ENCODE data around the gene CNNM2.

CNNM2 gene

DNA sequence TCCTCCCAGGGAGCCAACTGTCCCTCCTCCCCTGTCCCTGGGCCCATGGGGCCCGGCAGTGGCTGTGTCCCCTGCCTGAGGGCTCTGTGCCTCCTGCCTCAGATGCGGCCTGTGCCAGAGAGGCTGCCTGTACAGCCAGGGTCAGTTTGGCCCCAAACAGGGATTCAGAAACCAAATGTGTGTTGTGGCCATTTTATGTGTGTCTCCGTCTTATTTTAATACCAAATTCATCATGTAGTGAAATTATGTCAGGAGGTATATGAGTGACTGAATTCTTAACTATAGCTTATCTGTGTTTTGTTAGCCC is 160.2 kb downstream of the CNNM2 start:
- no peak for DNase-seq

DNA sequence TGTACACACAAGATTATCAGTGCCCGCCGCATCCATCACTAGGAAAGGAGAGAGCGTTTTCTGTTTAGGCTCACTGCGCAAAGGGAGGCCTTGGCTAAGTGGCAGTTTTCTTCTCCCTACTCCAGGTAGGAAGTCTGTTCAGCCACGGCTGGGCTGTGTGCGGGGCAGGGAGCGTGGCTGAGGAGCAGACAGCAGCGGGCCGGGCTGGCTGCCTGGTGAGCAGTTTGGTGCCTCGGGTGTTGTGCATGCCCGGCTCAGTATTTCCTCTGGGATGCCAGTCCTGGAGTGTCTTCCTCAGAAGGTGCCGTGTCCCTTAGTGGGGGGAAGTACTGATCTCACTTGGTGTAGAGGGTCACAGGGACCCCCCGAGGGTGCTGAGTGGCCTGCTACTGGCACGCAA is 160.6 kb downstream of the CNNM2 start:
- no peak for DNase-seq

DNA sequence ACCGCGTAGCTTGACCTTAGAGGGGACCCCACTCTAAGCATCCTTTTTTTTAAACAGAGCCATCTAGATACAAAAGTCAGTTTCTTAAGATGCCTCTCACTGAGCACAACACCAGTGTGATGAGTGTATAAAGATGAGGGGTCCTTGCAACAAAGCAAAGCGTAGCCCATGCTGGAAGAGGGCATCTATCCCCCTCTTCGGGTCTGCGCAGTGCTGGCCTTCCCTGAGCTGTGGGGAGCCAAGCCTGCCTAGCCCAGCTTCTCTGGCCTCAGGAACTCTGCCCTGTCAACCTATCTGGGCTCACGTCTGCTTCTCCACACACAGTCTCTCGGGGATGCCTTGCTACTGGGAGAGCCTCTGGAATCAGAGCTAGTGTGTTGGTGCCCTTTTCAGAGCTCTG is 161.0 kb downstream of the CNNM2 start:
- DNase-seq = no peak

DNA sequence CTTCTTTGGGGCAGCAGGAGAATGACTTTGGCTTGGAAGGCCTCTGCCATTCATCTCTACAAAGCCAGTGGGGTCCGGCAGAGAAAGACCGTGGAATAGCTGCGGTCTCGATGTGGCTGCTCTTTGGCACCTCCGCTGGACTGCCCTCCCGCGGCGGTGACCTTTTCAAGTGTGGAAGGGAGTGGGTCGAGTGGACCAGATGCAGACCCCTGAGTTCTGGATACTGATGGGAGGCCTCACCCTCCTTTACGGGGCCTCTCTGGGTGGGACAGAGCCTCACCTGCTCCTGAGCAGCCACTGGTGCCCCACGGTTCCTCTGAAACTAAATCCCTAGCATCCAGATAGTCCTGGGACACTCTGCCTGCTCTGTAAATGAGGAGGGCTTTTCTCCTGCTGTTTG is 161.9 kb downstream of the CNNM2 start:
- DNase-seq = no peak

DNA sequence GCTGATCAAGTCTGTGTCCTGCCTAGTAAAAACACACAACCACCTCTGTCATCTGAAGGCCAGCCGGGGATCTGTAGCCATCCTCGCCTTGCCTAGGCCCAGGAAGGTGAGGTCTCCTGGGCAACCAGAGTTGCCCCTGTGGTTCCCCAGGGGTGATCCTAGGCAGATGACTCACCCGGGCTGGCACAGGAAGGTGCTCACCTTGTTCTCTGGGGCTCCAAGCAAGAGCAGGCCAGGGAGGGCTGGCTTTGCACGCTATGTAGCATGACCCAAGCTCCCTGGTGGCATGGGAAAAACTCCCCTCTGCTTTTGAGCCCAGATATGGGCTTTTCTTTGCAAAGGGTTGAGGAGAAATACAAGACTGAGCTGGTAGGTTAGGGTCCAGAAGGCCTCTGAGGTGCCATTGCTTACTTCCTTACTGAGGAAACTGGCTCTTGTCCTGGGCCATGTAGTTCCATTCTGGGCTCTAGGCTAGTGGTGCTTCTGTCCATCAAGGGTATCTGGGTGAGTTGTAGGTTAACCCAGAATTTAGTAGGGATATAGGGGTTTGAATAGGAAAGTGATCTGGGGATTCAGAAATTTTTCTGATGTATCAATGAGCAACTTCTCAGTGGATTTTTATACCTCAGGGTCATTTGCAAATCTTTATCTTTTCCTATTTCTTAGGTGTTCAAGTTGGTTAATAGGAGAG is 162.9 kb downstream of the CNNM2 start:
- DNase-seq = no peak

DNA sequence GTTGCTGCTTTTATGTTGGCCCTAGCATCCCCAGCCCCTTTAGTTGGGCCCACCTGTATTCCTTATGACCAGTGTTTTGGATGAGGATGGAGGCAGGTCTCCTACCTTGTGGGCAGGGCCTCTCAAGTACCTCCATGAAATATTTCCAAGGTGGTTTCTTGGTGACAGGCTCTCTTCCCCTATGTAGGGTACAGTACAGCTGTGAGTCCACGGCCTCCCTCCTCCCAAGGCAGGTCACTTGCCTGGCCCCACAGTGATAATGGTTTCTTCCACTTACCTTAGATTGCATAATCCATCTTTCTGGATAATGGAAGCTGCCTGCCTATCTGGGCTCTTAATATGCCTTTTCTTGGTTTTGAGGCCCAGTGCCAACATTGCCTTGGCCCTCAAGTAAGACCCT is 164.6 kb downstream of the CNNM2 start:
- no peak for DNase-seq

DNA sequence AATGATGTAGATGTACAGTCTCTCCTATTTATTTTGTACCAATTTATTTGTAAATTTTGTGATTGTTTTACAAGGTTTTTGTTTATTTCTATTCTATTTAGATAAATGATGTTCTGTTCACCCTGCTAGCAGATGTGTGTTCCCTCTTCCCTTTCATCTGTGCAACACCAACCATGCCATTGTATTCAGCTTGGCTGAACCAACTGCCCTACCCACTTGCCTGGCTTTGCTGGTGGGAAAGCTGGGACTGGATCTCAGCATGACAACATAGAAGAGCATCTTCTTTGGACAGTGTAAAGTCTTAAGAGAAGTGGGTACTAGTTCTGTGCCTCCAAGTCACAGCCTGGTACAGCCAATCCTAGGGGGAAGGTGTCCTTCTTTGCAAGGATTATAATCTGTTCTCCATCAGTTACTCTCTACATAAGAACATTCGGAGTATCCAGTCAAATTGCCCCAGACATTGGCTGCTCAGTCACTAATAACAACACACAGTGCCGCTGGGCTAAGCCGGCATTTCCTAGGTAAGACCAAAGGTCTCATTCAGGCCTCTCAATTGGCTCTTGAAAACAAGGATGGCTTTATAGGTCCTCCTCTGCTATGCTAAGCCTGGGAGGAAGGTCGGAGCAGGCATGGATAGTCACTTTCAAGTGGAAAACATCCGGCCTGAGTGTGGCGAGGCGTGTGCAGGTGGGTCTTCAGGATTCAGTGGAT is 165.3 kb downstream of the CNNM2 start:
- DNase-seq = no peak

DNA sequence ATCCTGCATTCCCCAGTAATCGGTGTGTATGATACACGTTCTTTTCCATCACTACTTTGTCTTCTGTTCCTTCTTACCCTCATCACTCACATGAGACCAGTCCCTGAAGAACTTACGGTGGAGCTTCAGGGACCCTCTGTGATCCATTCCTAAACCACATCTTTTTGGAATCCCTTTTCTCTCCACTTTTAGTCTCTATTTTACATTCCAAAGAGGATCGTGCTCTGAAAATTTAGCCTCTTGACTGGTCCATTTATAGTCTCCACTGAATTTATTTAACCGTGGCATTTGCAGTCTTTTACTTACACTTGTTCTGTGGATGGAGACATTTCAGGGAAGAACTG is 165.9 kb downstream of the CNNM2 start:
- no peak for DNase-seq

DNA sequence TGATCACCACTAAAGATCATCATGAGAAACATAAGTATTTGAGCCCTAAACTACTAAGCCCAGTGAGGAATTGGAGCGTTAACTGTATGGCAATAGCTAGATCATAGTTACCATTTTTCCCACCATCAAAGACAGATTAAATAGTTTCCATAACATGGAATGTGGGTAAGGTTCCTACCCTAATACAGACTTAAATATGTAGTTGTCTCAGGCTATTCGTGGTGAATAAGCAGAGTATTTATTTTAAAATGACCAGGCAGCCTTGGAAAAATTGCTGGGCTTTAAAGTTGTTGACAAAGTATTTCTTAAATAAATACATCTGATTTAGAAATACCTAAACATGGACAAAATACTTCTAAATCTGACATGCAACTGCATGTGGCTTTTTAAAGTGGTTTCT is 168.2 kb downstream of the CNNM2 start:
- no peak for DNase-seq

DNA sequence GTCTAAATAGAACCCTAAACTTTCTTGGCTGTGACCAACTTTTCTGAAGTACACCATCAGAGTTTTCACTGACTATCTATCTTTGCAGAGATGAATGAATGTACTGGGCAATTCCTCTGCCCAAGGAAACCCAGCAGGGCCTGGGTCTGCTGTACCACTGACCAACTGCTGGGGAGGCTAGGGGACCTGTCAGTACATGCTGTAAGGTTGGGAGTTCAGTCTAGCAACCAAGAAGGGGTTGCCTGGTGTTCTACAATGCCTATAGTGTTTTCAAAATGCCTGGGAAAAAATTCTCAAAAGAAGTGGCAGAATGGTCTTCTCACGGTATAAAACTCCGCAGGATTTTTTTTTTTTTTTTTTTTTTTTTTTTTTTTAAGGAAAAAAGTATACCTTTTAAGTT is 168.7 kb downstream of the CNNM2 start:
- no peak for DNase-seq

DNA sequence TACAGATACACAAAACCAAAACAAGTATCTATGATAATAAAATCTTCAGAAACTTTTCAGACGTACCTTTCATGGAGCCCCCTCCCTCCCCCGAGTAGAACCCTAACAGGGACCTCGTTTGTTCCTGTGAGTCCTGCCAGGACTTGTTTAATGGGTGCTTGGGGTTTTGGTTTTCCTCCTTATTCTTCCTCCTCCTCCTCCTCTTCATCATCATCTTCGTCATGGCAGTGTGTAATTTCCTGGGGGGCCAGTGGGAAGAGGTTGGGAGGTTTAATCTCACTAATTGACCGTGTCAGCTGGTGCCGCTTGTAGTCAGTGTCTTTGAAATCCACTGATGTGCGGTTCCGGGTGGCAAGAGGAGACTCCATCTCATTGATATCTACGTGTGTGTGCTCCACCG is 171.4 kb downstream of the CNNM2 start:
- no peak for DNase-seq

DNA sequence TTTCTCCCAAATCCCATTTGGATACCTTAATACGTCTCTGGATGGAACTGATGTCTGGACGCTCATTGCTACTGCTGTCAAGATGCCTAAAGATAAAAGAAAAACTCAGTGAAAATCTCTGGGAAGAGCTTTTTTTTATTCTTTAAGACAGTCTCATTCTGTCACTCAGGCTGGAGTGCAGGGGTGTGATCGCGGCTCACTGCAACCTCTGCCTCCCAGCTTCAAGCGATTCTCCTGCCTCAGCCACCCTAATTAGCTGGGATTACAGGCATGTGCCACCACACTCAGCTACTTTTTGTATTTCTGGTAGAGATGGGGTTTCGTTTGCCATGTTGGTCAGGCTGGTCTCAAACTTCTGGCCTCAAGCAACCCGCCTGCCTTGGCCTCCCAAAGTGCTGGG is 172.8 kb downstream of the CNNM2 start:
- no peak for DNase-seq

DNA sequence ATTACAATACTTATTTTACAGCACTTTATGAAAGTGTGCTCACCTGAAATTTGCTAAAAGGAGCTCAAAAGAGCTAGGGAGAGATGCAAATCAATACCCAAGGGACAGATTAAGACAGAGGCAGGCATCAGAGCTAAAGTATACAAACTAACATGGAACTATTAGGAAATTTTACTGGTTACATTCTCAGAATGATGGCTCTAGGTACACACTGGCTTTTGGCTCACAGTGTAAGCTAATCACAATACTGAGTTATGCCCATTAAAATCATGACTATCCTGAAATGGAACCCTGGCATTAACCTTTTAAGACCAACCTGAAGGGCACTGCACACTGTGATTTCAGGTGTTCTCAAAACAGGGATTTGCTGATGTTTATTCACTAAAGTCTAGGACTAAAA is 176.9 kb downstream of the CNNM2 start:
- no peak for DNase-seq

DNA sequence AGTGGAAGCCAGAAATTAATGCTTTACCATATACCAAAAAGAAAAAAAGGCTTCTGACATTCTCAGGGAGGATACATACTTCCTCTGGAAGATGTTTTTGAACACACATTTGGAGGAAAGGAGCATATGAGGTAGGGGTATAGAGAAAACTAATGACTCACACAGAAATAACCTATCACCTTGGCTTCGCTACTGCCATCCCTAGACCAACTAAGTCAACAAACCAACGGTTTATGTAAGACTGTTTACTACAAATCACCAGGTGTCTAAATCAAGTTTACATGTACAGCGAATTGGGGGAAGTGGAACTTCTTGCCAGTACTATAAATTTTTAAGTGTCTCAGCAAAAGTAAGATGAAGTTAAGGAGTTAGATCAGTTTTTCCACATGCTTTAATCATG is 178.0 kb downstream of the CNNM2 start:
- no peak for DNase-seq

DNA sequence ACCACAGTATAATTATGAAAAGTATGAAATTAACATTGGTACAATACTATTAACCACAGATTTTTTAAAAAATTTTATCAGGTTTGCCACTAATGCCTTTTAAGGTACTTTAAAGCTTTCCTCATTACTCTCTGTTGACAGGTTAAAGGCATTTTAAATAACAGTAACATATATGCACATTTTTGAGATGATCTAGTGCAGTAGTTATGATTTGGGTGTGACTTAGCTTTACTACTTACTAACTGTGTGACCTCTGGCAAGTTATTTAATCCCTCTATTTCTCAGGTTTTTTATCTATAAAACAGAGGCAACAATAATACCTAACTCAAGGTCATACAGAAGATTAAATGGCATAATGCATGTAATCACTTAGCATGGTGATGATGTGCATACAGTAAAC is 180.1 kb downstream of the CNNM2 start:
- DNase-seq = no peak

DNA sequence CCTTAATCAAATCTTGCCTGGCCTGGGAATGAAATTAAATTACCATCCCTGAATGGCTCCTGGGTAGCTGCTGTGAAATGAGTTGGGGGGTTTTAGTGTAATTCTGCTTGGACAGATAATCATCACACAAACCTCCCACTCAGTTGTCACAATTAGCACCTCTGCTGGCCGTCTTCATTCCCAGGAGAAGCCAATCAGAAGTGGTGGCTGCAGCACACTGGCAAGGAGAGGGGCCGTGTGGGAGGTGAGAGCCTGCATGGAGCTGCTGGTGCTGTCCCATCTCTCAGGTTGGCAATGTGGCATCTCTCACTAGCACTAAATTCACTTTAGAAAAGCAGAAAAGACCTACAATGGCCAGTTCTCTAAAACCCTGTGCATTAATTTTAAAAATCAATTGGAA is 182.5 kb downstream of the CNNM2 start:
- DNase-seq = no peak

DNA sequence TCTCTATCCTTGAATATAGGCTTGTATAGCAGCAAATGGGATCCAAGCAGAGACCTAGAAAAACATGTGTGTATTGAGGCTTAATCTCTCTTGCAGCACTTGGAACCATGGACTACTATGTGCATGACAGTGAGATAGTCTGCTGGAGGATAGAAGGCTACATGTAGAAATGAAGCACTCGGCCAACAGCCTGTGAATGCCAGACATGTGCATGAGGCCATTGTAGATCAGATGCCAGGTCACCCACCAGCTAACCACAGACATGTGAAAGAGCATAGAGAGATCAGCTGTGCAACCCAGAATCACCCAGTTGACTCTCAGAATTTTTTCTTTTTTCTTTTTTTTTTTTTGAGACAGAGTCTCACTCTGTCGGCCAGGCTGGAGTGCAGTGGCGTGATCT is 184.1 kb downstream of the CNNM2 start:
- no peak for DNase-seq

DNA sequence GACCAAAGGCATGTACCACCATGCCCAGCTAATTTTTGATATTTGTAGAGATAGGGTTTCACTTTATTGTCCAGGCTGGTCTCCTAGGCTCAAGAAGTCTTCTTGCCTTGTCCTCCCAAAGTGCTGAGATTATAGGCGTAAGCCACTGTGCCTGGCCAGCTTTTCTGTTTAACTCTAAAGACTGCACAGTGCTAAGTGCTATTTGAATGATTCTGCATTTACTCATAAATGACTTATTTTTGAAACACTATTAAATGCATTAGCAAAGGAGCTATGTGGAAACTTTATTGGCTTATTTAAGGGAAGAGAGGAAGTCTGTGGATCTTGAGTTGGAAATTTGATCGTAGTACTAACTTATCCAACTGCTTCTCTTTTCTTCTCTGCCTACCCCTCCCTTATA is 185.9 kb downstream of the CNNM2 start:
- DNase-seq = no peak

DNA sequence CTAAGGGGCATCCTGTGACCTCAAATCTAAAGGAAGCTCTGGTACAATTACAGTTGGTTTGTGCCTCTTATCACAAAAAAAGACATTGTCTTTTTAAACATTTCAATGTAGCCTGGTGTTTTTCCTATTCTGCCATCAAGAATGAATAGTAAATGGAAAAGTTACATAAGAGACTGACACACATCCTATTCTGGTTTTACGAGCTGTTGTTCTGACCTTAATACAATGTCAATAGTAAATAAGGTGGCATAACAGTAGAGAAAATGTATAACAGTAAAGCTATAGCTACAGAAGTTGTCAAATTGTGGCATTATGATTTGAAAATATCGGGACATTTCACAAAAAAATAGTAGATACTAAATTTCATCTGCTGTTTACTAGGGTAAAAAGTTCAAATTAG is 186.6 kb downstream of the CNNM2 start:
- no peak for DNase-seq

DNA sequence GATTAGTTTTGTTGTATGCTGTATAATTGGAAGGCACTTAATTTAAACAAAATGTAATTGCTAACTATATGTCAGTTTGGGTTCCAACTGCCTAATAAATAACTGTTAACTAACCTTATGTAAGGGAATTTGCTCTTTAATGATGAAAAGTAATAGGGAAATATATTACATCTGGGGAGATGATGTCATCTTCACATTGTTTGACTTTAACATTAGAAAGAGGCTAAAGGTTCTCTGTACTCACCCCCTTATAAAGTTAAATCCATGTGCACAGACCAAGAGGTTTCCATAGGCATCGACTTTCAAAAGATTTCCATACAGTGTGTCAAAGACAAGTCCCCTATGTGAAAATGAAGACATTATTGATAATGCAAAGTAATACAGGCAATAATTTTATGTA is 187.4 kb downstream of the CNNM2 start:
- no peak for DNase-seq

DNA sequence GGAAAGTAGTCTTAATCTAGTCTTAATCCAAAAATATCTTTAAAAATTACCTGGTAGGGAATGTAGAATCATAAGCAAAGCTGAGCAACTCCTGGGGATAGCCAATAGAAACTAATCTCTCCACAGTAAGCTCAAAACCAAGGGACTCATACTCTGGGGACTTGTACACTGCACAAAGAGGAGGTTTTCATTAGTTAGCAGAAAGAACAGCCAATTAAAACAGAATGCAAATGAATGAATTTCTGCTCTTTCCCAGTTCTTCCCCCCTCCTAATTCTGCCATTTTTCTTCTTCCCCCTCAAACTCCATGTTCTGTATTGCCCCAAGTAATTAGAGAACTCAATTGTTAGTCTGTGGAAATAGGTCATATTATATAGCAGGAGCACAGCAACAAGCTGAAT is 188.4 kb downstream of the CNNM2 start:
- DNase-seq = no peak

DNA sequence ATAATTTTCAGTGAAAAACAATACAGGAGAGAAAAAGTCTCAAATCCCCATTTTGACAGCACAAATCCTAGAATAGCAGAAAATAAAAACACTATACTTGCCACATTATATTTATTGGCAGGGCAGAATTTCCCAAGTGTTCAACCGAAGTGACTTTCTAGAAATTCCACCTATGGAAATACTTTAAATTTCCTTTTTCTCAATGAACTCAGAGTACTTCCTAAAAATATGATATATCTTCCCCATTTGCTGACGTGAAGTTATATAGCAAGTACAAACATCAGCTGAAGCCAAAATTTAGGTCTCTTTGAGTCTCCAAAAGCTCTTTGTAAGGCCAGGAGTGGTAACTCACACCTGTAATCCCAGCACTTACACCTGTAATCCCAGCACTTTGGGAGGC is 191.7 kb downstream of the CNNM2 start:
- no peak for DNase-seq

DNA sequence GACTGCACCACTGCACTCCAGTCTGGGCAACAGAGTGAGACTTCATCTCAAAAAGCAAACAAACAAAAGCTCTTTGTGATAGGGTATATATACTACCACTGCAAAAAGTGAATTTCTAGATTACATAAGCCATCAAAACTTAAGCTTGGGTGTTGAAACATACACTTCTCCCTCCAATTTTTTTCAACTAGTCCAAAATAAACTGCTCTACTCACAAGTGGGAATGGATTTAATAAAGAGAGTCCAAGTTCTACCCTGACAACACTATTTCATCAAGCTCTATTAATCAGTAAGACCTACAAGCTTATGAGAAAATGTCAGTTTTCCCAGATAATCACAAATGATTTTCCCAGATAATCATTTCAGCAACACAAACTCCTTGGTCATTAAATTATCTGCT is 192.3 kb downstream of the CNNM2 start:
- no peak for DNase-seq

DNA sequence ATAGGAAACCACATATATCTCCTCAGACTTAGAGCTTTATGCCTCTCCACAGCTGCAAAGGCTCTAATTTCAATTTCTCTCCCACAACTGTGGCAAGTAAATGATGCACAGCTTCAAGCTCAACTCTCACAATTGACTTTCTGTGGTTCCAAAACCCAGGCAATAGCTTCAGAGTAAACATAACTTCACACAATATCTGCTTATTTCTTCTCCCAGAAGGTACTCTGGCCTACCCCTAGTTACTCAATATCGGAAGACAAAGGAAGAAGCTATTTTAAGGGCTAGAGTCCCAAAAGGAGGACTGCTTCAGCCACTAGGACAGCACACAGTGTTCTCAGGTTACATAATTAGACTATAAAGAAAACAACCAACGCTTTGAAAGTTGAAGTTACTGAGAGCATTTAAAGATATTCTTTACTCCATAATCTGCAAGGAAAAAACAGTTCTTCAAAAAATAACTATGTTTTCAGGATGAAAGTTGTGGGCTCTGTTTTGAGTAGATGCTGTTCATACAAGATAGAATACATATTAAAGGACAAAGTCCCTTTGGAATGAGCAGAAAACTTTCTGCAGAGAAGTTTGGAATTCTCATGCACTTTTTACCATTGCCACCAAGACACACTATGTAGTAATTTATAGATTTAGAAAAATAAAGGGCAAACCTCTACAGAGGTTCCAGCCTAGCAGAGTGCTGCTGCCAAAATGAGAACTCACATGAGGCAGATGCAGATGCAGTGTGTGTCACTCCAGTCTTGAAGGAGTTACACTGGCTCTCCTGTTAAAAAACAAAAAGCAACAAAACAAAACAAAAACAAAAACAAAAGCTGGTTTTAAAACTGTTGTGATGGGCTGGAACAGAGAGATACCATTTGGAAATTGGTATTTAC is 193.2 kb downstream of the CNNM2 start:
- no peak for DNase-seq

All from CD4-positive, alpha-beta T cell treated with Interferon gamma for 1 hour (primary cell).